SW 1271 (cell line): ENCODE data around the gene RAB20.
"Not testable (repeated sequence)": the region's sequence is repeated elsewhere in the genome, so short reads cannot be mapped to it uniquely, and the experiment has no call there.

Experiments
- DNase-seq, 2 experiments: peaks; one replicate each; lab custom pipeline; 2025; lab: John Stamatoyannopoulos, UW

Gene RAB20

DNA sequence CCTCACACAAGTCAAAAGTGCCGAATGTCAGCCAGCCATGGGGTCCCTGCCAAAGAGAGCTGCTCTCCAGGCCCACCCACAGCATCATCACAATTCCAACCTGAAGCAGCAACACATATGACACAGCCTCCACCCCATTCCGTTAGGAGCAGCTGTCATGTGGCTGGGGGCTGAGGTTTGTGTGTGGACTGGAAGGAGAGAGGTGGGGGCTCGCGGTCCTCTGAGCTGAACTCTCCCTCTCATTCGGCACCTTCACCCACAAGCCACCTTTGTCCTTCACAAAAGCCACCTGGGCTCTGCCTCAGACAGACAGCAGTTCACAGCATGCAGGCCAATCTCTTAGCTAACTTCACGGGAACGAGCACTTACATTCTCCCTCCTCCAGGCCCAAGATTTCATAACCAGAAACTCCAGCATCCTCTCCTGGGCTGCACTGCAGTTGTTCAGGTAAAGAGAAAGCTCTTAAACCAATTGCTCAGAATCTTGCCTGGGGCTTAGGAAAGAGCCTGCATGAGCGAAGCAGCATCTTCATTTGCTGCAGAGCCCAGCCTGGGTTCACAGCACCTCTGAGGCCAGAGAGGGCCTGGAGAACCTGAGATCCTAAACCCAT lies 7.2 kb downstream of the RAB20 start:
- no peak for DNase-seq

DNA sequence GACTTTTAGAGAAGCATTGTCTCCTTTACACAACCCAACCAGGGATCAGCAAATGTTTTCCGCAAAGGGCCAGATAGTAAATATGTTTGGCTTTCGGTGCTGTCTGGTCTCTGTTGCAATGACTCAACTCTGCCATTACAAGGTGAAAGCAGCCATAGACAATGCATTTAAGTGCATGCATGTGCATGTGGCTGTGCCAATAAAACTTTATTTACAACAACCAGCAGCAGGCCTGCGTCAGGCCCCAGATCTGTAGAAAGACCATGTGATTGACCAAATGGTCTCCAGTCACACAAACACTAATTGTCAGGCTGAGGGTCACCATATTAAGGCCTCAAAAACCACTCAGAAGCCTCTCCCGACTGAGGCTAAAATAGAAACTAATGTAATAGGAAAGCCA lies 8.1 kb downstream of the RAB20 start:
- DNase-seq = no peak

DNA sequence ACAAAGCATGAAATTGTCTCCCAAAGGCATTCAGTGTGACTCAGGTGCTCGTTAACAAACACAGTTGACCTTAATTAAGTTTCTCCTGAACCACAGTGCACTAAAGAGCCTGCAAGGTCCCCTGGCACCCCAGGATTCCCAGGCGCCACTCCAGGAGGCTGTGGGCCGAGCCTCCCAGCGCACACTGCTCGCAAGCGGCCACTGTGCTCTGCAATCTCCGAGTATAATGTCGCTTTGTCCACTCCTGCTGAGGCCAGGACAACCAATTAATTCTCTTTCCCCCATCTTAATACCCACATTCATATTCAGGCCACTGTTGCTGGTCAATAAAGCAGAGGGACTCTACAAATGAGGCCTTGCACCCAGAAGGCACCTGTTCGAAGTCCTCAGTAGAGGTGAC lies 8.8 kb downstream of the RAB20 start:
- DNase-seq = no peak

DNA sequence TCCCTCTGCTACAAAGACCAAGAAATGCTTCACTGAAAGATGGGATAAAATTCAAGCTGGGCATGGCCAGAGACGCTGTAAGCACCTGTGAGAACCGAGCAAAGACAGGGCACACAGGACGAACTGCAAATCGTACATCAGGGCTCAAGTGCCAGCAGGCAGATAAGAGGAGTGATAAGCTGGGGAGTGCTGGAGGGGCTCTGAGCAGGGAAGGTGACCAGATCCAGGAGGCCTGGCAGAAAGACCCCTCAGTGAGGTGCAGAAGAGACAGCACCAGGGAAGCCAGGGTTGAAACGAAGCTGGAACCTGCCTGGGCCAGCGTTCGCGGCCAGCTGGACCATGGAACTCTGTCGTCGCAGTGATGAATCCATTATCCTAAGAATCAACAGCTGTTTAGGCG lies 10.2 kb downstream of the RAB20 start:
- DNase-seq = no peak

DNA sequence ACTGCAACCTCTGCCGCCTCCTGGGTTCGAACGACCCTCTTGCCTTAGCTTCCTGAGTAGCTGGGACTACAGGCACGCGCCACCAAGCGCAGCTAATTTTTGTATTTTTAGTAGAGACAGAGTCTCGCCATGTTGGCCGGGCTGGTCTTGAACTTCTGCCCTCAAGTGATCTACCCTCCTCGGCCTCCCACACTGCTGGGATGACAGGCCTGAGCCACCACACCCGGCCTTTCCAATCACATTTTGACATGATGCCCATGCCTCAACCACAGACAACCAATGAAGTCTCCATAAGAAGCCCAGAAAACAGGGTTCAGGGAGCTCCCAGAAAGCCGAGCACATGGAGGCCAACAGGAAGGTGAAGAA lies 11.7 kb downstream of the RAB20 start:
- no peak for DNase-seq

DNA sequence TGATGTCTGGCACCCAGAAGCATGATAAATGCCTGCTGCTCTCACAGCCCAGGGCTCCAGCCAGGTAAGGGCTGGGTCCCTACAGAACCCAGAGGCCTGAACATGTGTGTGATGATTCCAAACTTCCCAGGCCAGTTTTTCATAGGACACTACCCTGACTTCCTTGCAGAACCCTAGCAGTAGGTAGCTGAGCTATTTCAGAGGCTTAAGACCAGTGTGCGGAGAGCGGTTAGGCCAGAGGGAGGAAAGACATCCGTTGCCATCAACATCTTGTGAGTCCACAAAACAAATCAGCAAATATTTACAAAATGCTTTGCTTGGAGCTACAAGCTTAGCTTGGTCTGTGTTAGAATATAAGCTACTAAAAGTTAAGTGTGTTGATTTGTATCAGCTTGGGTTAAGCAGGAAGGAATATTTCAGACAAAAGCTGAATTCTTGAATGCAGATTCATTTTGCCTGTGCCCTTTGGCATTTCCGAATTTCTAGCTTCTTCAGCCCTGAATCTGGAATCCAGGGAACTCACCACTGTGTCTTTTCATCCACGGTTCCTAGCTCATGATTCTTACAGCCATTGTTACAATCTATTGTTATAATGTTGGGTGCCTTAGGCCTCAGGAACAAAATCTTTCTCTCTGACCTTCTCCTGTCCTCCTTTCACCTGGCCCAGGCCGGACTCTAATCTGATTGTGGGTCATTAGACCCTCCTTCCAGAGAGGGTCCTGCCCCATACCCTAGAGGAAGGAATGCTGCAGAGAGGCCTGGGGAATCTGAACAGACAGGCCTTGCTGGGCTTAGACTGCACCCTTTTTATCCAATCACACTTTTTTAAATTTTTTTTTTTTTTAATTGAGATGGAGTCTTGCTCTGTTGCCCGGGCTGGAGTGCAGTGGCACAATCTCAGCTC lies 12.4 kb downstream of the RAB20 start:
- DNase-seq = no peak

DNA sequence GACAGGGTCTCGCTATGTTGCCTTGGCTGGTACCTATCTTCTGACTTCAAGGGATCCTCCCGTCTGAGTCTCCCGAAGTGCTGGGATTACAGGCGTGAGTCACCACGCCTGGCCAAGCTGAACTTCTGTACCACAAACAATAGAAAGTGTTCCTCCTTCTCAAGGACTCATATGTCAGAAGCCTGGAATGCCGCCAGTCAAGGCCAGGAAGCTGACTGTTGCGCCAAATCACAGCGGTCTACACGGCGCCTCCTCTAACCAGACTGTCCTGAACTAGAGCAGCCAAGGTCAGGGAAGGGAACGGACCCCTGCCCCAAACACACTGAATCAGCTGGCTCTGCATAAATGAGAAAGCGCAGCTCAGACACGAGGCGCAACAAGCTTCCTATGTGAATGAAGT lies 14.6 kb downstream of the RAB20 start:
- no peak for DNase-seq

DNA sequence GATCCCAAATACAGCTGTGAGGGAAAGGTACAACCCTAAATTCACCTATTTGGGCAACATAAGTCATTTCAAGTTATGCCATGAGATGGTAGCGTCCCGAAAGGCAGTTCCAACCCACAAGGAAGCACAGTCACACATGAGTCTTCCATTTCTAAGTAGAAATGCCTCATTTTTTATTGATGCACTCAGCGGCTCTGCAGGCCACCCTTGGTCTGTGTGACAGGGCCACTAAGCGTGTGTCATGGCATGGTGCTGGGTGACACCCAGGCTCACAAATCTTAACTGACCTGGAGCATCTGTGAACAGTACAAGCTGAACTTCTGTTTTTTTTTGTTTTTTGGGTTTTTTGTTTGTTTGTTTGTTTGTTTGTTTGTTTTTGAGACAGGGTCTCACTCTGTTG lies 15.1 kb downstream of the RAB20 start:
- DNase-seq = no peak

DNA sequence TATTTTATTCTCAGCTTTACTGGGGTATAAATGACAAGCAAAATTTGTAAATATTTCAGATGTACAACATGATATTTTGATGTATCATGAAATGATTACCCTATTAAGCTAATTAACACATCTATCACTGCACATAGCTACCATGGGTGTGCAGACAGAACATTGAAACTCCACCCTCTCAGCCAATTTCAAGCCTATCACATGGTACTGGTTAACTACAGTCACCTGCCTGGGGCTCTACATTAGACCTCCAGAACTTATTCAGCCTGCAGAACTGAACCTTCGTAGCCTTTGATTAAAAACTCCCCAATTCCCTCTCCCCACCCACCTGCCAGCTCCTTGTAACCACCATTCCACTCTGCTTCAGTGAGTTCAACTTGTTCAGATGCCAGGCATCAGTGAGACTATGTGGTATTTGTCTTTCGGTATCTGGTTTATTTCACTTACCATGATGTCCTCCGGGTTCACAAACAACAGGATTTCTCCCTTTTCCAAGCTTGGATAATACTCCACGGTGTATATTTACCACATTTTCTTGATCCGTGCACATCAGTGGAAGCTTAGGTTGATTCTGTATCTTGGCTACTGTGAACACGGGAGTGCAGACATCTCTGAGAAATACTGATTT lies 19.2 kb downstream of the RAB20 start:
- no peak for DNase-seq

DNA sequence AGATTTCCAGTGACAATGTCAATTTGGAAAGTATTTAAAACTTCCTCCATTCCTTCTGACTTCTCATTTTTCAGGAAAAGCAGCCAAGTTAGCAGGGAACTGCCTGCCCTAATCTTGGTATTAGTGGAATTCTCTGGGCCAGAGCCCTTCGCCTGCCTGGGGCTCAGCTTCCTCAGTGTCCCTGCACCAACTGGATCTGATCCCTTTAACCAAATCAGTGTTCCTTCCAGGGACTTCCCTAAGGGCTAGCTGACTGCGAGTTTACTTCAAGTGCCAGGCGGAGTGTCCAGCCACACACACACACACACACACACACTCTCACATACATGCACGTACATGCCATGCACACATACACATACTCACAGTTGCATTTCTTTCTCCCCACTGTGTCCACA lies 20.0 kb downstream of the RAB20 start:
- DNase-seq = no peak

DNA sequence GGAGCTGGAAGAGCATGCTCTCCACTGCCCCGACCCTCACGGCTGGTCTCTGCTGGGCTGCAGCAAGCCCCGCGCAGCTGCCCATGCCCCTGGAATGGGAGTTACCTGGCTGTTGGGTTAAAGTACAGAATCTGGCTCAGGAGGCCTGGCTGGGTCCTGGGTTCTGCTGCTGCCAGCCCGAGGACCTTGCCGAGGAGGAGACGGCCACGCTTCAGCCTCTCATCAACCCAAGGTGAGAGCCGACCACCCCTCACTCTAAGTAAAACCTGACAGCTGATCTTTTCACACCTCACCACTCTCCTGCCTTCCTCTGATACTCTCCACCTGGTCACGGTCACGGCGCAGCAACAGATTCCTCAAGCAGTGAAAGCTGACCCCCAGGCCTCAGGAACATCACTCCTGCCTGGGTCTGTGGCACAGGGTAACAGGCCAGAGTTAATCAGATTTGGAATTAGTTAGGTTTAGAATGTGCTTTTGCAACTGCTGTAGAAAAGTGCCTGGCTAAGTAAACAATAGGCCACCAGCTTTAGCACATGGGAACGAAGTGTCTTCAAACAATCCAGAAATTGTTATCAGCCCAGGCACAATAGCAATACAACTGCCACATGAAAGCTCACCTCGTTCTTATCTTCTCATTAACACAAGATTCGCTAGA lies 20.5 kb downstream of the RAB20 start:
- DNase-seq = no peak

DNA sequence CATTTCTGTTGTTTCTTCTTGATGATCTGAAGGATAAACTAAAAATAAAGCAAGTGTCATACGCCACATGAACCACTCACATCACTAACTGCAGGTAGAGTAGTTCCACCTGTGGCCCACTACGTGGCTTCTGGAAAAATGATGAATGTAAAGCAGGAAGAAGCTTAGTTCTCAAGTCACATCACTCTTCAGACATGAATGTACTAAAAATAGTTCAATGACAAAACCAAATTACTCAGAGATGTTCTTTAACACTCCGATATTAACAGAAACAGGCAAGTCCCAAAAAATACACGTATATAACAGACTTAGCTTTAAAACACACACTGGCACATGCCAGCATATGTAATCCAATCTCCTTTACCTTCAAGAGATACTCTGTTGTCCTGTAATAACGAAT lies 21.6 kb downstream of the RAB20 start:
- DNase-seq = no peak

DNA sequence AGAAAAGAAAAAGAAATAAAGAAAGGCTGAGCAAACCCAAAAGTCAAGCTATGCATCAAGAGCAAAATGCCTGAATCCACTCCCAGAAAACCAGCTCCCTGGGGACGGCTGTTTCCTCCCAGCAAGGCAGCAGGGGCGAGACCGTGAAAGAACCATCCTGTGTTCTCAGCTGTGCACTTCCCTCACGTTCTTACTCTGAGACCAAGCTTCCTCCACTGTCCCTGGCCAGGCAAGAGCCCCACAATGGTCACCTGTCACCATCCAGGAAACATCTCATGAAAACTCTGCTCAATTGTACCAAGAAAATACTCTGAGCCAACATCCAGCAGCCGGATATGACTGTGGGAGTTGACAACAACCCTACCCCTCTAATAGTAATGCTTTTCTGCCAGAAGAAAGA lies 22.9 kb downstream of the RAB20 start:
- no peak for DNase-seq

DNA sequence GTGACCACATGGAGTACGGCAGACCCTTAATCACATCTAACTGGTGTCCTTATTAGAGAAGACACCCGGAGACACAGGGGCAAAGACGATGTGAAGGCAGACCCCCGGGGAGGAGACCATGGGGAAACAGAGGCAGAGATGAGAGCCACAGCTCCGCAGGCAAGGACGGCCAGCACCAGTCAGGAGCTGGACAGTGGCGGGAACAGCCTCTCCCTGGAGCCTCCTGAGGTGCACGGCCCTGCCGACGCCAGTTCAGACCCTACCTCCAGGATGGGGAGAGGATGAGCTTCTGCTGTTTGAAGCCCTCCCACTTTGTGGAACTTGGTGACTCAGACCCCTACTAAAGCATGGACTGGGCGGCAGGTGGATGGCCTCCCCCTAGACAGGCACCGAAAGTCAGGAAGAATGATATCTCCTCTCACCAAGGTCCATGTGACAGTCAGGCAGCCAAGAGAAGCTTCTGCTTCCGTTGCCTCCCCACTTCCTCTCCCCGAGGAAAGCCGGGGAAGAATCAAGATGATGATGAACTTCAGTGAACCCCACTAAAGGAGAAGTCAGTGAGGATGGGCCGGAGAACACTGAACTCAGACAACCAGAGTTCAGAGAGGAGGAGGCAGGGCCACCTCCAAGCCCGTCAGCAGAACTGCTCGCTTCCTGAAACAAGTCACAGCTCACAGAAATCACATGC lies 25.4 kb downstream of the RAB20 start:
- no peak for DNase-seq

DNA sequence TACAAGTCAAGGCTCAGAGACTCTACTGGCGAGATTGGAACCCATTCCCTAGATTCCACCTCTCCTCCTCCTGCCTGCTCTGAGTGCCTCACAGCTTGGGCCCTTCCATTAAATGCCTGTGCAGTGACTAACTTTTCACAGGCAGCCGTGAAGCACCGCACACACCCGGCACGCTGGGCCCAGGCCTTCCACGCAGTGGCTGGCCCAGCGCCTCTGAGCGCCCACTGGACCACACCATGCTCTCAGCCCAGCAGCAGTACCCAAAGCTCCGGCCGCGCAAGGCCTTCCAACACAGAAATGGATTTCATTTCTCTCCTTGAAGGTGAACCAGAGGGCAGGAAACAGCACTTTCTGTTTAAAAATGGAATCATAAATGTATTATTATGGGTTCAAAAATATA lies 26.0 kb downstream of the RAB20 start:
- no peak for DNase-seq

DNA sequence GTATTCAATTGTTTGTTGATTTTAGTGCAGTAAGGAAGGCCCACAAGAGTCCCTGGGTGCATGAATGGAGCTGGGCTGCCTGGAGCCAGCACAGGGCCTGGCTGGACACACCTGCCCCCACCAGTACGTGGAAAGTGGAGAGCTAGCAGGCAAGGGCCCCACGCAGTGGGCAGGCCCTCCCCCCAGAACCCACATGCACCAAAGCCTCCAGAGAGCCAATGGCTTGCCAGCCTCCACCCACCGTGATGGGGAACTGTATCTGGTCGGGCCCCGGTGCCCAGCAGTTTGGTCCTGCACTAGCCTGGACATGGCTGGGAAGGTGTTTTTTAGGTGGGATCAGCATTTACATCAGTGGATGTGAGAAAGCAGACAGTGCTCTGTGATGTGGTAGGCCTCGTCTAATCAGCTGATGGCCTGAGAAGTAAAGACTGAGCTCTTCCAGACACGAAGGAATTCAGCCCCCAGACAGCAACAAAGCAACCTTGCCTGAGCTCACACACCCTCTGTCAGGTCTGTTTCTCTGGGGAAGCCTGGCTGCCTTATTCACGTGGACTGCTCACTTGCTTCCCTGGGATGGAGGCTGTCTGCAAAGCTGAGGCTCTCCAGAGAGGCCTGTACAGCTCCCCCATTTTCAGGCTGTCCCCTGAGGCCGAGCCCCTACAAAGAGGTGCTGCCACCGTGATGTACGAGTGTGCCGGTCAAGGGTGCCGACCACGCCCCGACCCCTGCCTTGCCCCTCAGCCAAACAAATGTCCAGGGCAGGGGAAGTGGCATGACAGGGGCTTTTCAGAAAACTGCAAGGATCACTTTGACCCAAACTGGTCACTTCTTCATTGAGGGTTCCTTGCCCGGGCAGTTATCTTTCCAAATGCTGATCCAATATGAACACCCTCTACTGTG lies 27.5 kb downstream of the RAB20 start:
- DNase-seq = no peak

DNA sequence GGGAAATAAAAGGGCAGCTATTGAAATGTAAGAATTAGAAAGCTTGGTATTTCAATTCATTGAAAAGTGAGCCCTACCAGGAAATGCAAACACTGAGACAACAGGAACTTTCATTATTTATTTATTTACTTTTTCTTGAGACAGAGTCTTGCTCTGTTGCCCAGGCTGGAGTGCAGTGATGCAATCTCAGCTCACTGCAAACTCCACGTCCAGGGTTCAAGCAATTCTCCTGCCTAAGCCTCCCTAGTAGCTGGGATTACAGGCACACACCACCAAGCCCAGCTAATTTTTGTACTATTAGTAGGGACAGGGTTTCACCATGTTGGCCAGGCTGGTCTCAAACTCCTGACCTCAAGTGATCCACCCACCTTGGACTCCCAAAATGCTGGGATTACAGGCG lies 29.3 kb downstream of the RAB20 start:
- not testable (repeated sequence) for DNase-seq

DNA sequence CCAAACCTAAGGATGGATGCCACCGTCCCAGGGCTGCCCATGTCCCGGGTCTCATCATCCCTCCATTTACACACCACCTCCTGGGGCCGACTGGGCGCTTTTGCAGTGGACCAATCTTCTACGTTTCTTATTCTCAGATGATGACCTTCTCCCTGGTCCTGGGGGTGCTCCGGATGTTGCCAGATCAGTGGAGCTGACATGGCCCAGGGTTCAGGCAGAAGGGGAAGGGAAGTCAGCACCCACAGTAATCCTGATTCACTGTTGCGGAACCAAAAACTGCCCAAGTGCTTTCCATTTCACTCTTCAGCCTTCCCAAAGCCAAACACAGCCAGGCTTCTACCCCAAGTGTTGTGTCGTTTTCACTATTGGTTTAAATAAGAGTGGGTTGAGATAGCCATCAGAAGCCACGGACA lies 29.8 kb downstream of the RAB20 start:
- DNase-seq = no peak

DNA sequence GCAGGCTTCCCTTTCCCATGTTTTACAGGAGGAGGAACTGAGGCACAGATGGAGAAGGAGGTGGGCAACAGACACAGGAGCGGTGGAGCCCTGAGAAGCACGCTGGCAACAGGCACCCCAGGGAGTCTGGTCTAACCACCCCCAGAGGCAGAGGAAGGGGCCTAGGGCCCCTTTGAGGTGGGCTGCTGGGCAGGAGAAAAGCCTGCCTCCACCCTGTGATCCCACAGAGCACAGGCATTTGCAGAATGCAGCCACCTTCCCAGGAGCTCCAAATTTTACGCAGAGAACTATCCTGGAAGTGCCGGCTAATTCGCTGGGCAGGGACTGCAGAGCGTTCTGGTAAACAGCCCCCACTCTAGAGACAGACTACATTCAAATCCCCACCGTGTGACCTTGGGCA lies 30.4 kb downstream of the RAB20 start:
- no peak for DNase-seq

DNA sequence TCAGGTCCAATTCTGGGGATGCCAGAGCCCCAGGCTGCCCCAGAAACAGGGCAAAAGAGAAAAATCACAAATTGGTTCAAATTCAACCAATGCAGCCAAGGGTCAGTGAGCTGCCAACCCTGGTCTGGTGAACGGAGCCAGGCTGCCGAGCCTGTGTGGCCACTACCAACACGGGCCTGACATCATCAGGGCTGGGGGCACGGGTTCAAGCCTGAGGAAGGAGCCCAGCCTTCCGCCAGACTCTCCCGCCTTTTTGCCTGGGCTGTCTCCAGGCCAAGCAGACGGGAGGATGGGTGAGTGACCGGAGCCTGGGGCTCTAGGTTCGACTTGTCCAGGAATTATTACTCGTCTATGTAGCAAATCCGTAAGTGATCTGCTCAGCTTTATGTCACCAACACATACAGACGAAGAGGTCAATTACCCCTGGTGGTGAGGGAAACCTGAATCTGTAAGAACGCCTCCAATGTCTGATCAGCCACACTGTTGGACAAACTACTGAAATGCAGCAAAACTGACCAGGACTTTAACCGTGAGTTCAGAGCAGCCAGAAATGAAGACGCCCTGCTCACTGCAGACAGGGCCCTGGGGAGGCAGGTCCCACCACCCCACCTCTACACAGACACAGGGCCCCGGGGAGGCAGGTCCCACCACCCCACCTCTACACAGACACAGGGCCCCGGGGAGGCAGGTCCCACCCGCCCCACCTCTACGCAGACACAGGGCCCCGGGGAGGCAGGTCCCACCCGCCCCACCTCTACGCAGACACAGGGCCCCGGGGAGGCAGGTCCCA lies 31.8 kb downstream of the RAB20 start:
- DNase-seq = no peak
